Activated T-cell treated with anti-CD3 and anti-CD28 coated beads, Interleukin-2, amount 50 U/mL, for 4 hours (primary cell): ENCODE data around the gene FOXD3. TPM values are rescaled to one million over a fixed set of nuclear protein-coding genes. Genes with fewer than 3 reads are reported as not detected.
A peak's percentile ranks its signal among the peaks of the same experiment; 100 is the strongest.

Experiments used
- ATAC-seq, 2 donors: fragments of 200-7000 bp; cut with Tn5 transposase; one replicate each; pipeline ENCODE4 v1.10.0; 2021
- DNase-seq: peaks from one replicate; pipeline ENCODE4 v3.0.0-alpha.2; 2020
- H3K27me3 Mint-ChIP-seq: one replicate; pipeline ENCODE4 v1.8.0; 2021; ENCODE audit warnings: low read depth, mixed read lengths
- H3K36me3 Mint-ChIP-seq: one replicate; pipeline ENCODE4 v1.8.0; 2022; ENCODE audit warnings: mixed read lengths; ENCODE audit not compliant: insufficient read depth
- H3K4me1 Mint-ChIP-seq: one replicate; pipeline ENCODE4 v1.8.0; 2021; ENCODE audit warnings: low read depth, mixed read lengths
- H3K4me3 Mint-ChIP-seq: one replicate; pipeline ENCODE4 v1.8.0; 2021; ENCODE audit warnings: mild to moderate bottlenecking, moderate library complexity, mixed read lengths
- H3K9me3 Mint-ChIP-seq: one replicate; pipeline ENCODE4 v1.8.0; 2021; ENCODE audit warnings: mixed read lengths
- total RNA-seq, 3 donors: library from RNA; stranded (reverse); gene quantifications; one replicate each; pipeline ENCODE4 v1.2.1, GENCODE V29; 2021

FOXD3 gene
- not detected for total RNA-seq

DNA sequence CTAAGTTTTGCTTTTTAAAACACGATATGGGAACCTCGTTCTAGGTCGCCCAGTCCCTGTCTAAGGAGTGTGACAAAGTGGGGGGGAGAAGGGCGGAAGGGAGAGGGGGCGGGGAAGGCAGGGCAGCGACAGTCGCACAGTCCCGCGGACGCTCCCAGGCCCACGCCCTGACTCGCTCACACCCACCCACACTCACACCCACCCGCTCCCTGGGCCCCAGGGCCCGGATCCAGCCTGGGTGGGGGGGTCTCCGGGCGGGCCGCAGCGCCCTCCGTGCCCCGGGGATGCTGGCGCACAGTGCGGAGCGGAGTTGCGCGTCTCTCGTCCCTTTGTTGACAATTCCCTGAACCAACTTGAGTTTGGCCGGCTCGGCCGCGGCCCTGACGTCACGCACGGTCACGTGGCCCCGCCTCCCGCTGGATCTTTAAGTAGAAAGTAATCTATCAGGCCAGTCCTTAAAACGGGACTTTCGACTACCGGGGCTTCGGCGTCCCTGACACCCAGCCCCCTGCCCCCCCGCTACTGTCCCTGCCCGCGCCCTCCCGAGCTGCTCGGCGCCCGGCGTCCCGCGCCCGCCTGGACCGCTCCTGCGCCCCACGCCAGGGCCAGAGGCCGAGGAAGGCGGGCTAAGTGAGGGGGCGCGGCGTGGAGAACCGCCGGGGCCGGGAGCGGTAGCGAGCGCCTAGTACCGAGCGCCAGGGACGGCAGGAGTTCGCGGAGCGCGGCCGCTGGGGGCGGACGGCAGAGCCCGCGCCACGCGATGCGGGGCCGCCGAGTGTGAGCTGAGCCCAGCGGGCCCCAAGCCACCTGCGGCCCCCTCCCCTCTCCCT, at the start of gene FOXD3:
TSS of gene FOXD3 (plus strand) at position 454 of the 830 bp plus-strand sequence. CDS start 492 bp downstream, outside the sequence.
- peaks cover 32% of the 10 kb centered on the region for H3K4me1 Mint-ChIP-seq
- H3K4me3 Mint-ChIP-seq = peak within 1 kb of the TSS; percentile 75
- H3K36me3 Mint-ChIP-seq = no peaks in the 10 kb centered on the region
- H3K9me3 Mint-ChIP-seq = peaks cover 16% of the 10 kb centered on the region
- ATAC-seq = peak; percentile 46 to 48
- H3K27me3 Mint-ChIP-seq = peaks cover 75% of the 10 kb centered on the region
- no peak for DNase-seq

- ATAC-seq (no peak), DNase-seq (no peak)
- Mint-ChIP-seq H3K4me1 (no peaks in the 10 kb centered on the region), H3K9me3 (no peaks in the 10 kb centered on the region), H3K4me3 (no peak overlapping the region), H3K27me3 (peaks cover 3% of the 10 kb centered on the region), H3K36me3 (no peaks in the 10 kb centered on the region)
Observed at GRCh38 chr1:63272811-63273210, 49.6 kb upstream of the FOXD3 start.

- no peaks in the 10 kb centered on the region for H3K36me3 Mint-ChIP-seq
- no peak overlapping the region for H3K4me3 Mint-ChIP-seq
- DNase-seq = no peak
- no peaks in the 10 kb centered on the region for H3K9me3 Mint-ChIP-seq
- no peaks in the 10 kb centered on the region for H3K4me1 Mint-ChIP-seq
- H3K27me3 Mint-ChIP-seq = peaks cover 6% of the 10 kb centered on the region
- ATAC-seq = no peak
Observed at GRCh38 chr1:63274371-63274770, 48.0 kb upstream of the FOXD3 start.

DNA sequence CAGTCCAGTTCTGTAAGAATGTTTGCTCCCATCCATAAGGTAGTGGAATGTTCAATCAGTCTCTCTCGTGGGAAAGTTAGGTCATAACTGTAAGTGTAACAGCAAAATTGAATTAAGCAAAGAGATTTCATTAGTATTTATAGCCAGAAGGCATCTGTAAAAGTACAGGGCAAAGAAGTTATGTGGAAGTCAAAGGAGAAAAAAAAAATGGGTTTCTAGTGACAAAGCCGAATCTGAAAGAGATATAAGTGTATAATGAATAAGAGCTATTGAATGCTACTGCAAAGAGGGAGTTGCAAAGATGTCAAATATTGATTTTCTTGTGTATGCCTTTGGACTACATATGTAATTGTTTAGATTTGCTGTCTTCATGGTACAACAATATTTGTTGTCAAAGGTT, 47.4 kb upstream of the FOXD3 start:
- Mint-ChIP-seq H3K9me3 (no peaks in the 10 kb centered on the region), H3K27me3 (peaks cover 6% of the 10 kb centered on the region), H3K36me3 (no peaks in the 10 kb centered on the region), H3K4me1 (no peaks in the 10 kb centered on the region), H3K4me3 (no peak overlapping the region)
- ATAC-seq (no peak), DNase-seq (no peak)

DNA sequence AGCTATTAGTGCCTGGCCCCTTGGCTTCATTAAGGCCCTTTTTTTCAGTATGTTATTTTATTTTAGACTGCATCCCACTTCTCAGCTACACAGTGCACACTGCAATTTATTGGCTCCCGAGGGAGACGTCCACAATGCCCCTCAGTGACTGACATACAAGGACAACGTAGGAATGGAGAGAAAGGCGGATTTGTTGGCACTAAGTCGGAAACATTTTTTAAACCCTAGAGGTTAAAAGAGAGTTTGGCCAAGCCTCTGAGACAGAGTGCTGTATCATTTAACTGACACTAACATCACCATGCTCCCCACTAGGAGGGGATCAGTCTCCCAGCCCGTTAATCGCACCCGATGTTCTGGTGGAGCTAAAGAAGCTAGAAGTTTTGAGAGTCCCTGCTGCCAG, 45.7 kb upstream of the FOXD3 start:
- Mint-ChIP-seq H3K4me1 (no peaks in the 10 kb centered on the region), H3K9me3 (no peaks in the 10 kb centered on the region), H3K36me3 (no peaks in the 10 kb centered on the region), H3K4me3 (no peak overlapping the region), H3K27me3 (peaks cover 9% of the 10 kb centered on the region)
- DNase-seq (no peak), ATAC-seq (no peak)

DNA sequence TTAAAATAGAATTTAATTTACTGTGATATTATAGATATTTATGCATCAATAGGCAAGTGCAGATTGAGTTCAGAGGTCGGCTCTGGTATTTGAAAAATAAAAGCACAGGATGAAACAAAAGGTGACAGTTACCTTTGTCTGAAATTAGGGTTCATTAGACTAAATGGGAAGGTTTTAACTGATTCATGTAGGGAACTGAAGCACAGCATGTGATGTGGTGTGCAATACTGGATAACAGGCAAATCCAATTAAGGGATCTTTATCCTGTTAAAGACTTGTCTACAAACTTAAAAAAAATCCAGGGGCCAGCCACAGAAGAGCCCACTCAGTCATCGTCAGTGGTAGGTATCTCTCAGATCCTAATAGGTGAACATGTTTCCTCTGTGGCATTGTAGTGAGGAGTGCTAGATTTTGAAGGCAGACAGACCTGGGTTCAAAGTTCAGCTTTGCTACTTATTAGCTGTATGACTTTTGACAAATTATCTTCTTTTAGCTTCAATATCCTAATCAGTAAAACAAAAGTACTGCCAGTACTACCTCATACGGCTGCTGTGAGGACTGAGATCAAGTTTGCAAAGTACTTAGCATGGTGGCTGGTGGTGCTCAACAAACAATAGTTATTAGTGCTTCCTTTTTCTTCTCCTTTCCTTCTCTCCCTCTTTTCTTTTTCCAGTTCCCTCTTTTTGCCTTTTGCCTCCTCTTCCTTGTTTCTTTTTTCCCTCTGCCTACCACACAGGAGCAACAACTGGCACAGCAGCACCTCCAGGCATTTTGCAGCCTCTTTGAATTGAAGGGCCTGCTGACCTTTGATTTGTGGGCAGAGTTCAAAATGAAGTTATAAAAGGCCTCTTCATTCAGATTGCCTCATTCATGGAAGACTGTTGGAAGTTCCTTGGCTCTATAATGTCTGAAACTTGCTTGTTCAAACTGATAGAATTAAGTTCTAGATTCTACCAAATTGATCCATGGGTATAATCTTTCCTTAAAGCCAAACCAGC, 44.9 kb upstream of the FOXD3 start:
- DNase-seq (no peak), ATAC-seq (no peak)
- peaks cover 11% of the 10 kb centered on the region for H3K27me3 Mint-ChIP-seq
- H3K36me3 Mint-ChIP-seq = no peaks in the 10 kb centered on the region
- H3K4me3 Mint-ChIP-seq = no peak overlapping the region
- H3K4me1 Mint-ChIP-seq = no peaks in the 10 kb centered on the region
- H3K9me3 Mint-ChIP-seq = no peaks in the 10 kb centered on the region

- DNase-seq (no peak), ATAC-seq (no peak)
- Mint-ChIP-seq H3K4me3 (no peak overlapping the region), H3K27me3 (peaks cover 11% of the 10 kb centered on the region), H3K4me1 (no peaks in the 10 kb centered on the region), H3K36me3 (no peaks in the 10 kb centered on the region), H3K9me3 (no peaks in the 10 kb centered on the region)
Observed at GRCh38 chr1:63281753-63282152, 40.6 kb upstream of the FOXD3 start.

DNA sequence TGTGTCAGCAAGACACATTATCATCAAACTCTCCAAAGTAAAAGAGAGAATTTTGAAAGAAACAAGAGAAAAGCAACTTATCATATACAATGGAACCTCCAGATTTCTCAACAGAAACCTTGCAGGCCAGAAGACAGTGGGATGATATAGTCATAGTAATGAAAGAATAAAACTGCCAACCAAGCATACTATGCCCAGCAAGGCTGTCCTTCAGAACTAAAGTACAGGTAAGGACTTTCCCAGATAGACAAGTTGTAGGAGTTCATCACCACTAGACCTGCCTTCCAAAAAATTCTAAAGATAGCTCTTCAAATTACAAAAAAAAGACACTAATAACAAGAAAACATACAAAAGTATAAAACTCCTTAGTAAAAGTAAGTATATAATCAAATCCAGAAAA, 33.2 kb upstream of the FOXD3 start:
- H3K4me3 Mint-ChIP-seq = no peak overlapping the region
- H3K27me3 Mint-ChIP-seq = peaks cover 3% of the 10 kb centered on the region

DNA sequence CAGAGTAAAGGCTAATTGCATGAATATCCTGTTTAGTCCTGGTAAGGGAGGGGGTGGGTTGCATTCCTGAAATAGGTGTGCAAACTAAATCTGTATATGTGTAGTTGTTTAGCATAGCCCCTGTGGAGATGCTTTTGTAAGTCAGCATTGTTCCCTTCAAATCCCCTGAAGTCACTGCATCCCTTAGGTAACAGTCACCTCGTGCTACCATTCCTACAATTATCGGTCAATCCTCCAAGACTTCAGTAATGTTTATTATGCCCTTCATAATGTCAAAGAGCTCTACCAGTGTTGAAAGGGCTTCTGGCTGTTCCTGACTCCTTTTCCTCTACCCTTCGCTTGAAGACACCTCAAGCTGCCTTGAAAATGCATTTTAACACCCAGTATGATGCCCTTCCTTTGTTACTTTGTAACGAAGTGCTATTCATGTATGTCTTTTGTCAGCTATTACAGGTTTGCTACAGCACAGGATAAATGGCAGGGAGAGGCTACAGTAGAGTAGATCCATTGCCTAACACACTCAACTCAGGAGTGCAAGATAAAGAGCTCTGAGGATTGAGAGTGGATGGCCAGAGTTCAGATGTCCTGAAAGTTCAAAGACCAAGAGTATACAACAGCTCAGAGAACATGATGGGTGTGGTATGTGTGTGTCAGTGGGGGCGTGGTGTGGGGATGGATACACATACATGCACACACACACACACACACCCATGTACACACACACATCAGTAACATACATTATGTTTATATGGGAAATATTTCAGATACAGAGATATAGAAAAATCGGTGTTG, 27.4 kb upstream of the FOXD3 start:
- Mint-ChIP-seq H3K27me3 (peaks cover 16% of the 10 kb centered on the region), H3K4me1 (no peaks in the 10 kb centered on the region), H3K9me3 (peaks cover 4% of the 10 kb centered on the region), H3K36me3 (no peaks in the 10 kb centered on the region), H3K4me3 (no peak overlapping the region)
- no peak for ATAC-seq
- DNase-seq = no peak

More for the DNA sequence above, 33.2 kb upstream of the FOXD3 start:
- no peak for DNase-seq
- Mint-ChIP-seq H3K4me1 (no peaks in the 10 kb centered on the region), H3K36me3 (no peaks in the 10 kb centered on the region), H3K9me3 (peaks cover 26% of the 10 kb centered on the region)
- ATAC-seq = no peak

- no peak overlapping the region for H3K4me3 Mint-ChIP-seq
- H3K4me1 Mint-ChIP-seq = no peaks in the 10 kb centered on the region
- no peak for DNase-seq
- ATAC-seq = no peak
- peaks cover 55% of the 10 kb centered on the region for H3K27me3 Mint-ChIP-seq
- no peaks in the 10 kb centered on the region for H3K36me3 Mint-ChIP-seq
- H3K9me3 Mint-ChIP-seq = peaks cover 3% of the 10 kb centered on the region
Observed at GRCh38 chr1:63304410-63304809, 18.0 kb upstream of the FOXD3 start.

DNA sequence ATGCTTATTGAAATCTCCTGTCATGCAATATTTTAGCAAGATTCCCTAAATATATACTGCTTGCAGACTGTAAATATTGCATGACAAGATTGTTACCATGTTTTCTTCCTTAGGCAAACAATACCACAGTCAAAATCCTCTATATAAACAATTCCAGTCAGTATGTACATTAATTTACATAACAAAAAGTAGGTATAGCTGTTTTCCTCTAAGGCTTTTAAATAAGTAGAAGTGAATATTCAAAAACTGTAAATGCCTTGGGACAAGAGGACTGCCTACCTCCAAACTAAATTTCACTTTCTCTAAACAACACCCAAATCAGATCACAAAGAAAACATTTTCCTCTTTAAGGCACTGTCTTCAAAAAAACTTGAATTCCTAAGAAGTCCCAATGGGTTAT, 17.3 kb upstream of the FOXD3 start:
- H3K4me1 Mint-ChIP-seq = no peaks in the 10 kb centered on the region
- no peak overlapping the region for H3K4me3 Mint-ChIP-seq
- ATAC-seq = no peak
- H3K36me3 Mint-ChIP-seq = no peaks in the 10 kb centered on the region
- peaks cover 3% of the 10 kb centered on the region for H3K9me3 Mint-ChIP-seq
- no peak for DNase-seq
- peaks cover 55% of the 10 kb centered on the region for H3K27me3 Mint-ChIP-seq

GRCh38 chr1:63307196-63307794, 15.1 kb upstream of the FOXD3 start:
- Mint-ChIP-seq H3K27me3 (peaks cover 62% of the 10 kb centered on the region), H3K36me3 (no peaks in the 10 kb centered on the region), H3K4me3 (no peak overlapping the region), H3K4me1 (no peaks in the 10 kb centered on the region), H3K9me3 (peaks cover 3% of the 10 kb centered on the region)
- DNase-seq (no peak), ATAC-seq (no peak)

GRCh38 chr1:63316598-63316983, 5.8 kb upstream of the FOXD3 start:
- H3K4me1 Mint-ChIP-seq = peaks cover 20% of the 10 kb centered on the region
- no peaks in the 10 kb centered on the region for H3K36me3 Mint-ChIP-seq
- ATAC-seq (no peak), DNase-seq (no peak)
- peaks cover 13% of the 10 kb centered on the region for H3K9me3 Mint-ChIP-seq
- H3K27me3 Mint-ChIP-seq = peaks cover 74% of the 10 kb centered on the region
- no peak overlapping the region for H3K4me3 Mint-ChIP-seq
